HG03354 (cell line): ENCODE data around the gene ITIH3.

ENCODE experiments used
- ATAC-seq: cut with Tn5 transposase; IDR thresholded peaks from one replicate; pipeline ENCODE4 v1.9.1; 2021; ENCODE audit warnings: mild to moderate bottlenecking; ENCODE audit not compliant: unreplicated experiment, poor library complexity, severe bottlenecking

Gene ITIH3

GRCh38 chr3:52792961-52793695 is 1.5 kb upstream of the ITIH3 start:
- no peak for ATAC-seq

- no peak for ATAC-seq
Observed at GRCh38 chr3:52793702-52794611, 639 bp upstream of the ITIH3 start.

DNA sequence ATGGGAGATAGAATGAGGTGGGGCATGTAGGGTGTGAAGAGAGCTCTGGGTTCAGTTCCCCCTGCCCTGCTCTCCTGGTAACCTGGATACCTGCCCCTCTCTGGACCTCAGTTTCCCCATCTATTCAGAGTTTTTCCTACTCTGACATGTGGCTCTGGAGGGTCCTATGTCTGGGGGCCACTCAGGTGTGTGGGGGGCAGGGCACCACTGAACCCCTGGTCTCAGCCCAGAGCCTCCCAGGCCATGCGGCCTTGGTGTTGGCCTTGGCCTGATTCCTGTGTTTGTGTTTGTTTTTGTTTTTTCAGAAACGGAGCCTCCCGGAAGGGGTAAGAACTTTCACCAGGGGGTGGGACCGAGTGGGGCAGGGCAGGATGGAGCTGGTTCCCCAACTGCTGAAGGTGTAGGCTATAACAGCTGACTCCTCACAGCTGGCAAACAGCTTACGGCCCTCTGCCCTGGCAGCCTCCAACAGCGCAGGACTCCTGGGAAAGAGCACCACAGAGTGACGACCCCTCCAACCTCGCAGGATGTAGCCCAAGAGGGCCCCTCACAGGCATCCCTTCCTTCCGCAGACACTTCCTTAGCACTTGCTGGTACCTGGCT is 803 bp downstream of the ITIH3 start:
- ATAC-seq: no peak

GRCh38 chr3:52796411-52796810 is 1.8 kb downstream of the ITIH3 start:
- no peak for ATAC-seq

DNA sequence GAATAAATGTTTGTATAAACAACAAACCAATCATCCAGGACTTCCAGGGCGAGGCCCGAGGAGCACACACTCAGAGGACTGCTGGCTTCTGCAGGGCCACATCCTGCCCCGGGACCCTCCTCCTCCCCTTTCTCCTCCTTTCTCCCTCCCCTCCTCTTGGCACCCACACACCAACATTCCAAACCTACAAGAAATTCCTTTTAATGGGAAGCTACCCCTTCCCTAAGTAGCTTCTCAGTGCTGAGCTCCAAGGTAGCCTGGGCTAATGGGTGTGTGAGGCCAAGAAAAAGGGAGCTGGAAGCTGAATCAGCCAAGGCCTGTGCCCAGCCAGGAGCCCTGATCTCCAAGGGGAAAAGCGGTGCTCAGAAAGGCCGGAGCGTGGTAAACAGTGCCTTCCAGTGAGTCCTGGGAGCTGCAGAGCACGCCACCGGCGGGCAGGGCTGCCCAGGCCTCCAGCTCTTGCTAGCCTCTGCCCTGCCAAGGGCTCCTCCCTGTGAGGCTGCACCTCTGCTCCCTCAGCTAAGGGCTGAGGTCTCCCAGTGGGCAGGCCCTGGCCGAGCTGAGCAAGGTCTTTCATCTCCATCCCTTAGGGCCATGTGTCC is 3.9 kb downstream of the ITIH3 start:
- no peak for ATAC-seq

- ATAC-seq: no peak
Observed at GRCh38 chr3:52798978-52799476, 4.4 kb downstream of the ITIH3 start.

- ATAC-seq: no peak
Observed at GRCh38 chr3:52800079-52800478, 5.5 kb downstream of the ITIH3 start.

GRCh38 chr3:52801839-52802238 is 7.2 kb downstream of the ITIH3 start:
- no peak for ATAC-seq

GRCh38 chr3:52805270-52806039 is 10.9 kb downstream of the ITIH3 start:
- no peak for ATAC-seq

- ATAC-seq: no peak
Observed at GRCh38 chr3:52809149-52809548, 14.6 kb downstream of the ITIH3 start.

GRCh38 chr3:52809662-52810377 is 15.2 kb downstream of the ITIH3 start:
- ATAC-seq: no peak

GRCh38 chr3:52810923-52811322 is 16.3 kb downstream of the ITIH3 start:
- ATAC-seq: no peak

DNA sequence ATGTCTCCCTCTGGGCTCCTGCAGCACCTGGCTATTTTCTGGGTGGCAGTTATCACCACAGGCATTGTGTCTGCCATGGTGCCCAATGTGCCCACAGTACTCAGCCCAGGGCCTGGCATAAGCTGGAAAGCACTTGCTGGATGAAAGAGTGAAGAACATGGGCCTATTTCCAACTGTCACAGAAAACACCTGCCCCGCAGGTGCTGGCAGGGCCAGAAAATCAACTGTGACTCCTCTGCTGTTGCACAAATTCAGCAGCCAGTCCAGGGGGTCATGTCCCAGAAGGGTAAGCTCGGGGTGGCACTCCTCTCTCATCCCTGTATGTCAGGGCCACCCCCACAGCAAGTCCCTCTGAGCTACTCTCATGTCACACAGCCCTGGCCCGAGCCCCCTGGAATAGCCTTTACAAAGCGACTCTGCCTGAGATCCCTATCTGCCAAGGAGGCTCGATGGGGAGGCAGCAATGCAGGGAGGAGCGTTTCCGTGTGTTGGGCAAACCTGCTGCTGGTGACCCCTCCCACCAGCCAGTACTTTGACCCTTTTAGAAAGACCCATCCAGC is 16.9 kb downstream of the ITIH3 start:
- no peak for ATAC-seq

- ATAC-seq: no peak
Observed at GRCh38 chr3:52813810-52814209, 19.2 kb downstream of the ITIH3 start.

- no peak for ATAC-seq
Observed at GRCh38 chr3:52816199-52816598, 21.6 kb downstream of the ITIH3 start.

GRCh38 chr3:52816654-52817053 is 22.1 kb downstream of the ITIH3 start:
- no peak for ATAC-seq

- no peak for ATAC-seq
Observed at GRCh38 chr3:52817221-52817620, 22.6 kb downstream of the ITIH3 start.

- no peak for ATAC-seq
Observed at GRCh38 chr3:52817860-52818259, 23.3 kb downstream of the ITIH3 start.
